Lower leg skin (tissue), 4 donors: ENCODE data around the gene CFAP20DC. TPM values are rescaled to one million over a fixed set of nuclear protein-coding genes. Genes with fewer than 3 reads are reported as not detected.

Experiments
- DNase-seq, 2 donors: peaks; one replicate each; pipeline ENCODE4 v3.0.0-alpha.2; 2019; ENCODE audit warnings: low spot score in 2 of 2
- H3K4me3 ChIP-seq: fragments of 200-600 bp; sonication (generic); 2 replicates; pipeline ENCODE4 v1.5.1; 2017; ENCODE audit warnings: mild to moderate bottlenecking, low read depth; ENCODE audit not compliant: poor library complexity, severe bottlenecking
- POLR2A ChIP-seq, 2 donors: fragments of 450-650 bp; IDR thresholded peaks; one replicate each; pipeline ENCODE4 v1.6.1; 2016 to 2017; ENCODE audit warnings: antibody characterized with exemption in 2 of 2, mild to moderate bottlenecking in 1 of 2, moderate library complexity in 1 of 2
- WGBS, 2 donors: methylation state at CpG; one replicate each; pipeline ENCODE4 v1.1.5; 2018; 5-methylcytosine and 5-hydroxymethylcytosine counted together
- intact Hi-C: fragments of 100-400 bp; cut with DNase I; formaldehyde crosslinking; loops from one replicate; pipeline ENCODE4 v1.15.0; 2023; ENCODE audit warnings: low total_unique reads
- total RNA-seq, 4 donors: library from RNA; depleted of rRNA; stranded (reverse); fragments of >200 nt; gene quantifications; one replicate each; pipeline ENCODE4 v1.1.0, GENCODE V29; 2016
- TF ChIP-seq, protein P1 (sequence below), 3 donors: fragments of 450-650 bp; IDR thresholded peaks; one replicate each; pipeline ENCODE4 v1.5.1; 2016; ENCODE audit warnings: antibody characterized with exemption in 3 of 3, mild to moderate bottlenecking in 3 of 3, moderate library complexity in 2 of 3

The CFAP20DC gene
- total RNA-seq, 4 donors from 2014 or later: 0.11 to 0.94 (median 0.39) TPM

DNA sequence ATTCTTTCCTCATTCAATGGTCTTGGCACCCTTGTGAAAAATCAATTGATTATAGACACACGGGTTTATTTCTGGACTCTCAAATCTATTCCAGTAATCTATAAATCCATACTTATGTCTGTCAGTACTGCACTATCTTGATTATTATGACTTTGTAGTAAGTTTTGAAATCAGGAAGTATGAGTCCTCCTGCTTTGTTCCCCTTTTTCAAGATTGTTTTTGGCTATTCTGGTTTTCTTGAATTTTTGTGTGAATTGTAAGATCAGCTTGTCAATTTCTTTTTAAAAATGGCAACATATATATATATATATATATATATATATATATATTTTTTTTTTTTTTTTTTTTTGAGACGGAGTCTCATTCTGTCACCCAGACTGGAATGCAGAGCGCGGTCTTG, 32.3 kb upstream of the CFAP20DC start:
- TF ChIP-seq POLR2A (IDR thresholded peaks at IDR 0.05): no peak
- TF ChIP-seq, protein P1, sequence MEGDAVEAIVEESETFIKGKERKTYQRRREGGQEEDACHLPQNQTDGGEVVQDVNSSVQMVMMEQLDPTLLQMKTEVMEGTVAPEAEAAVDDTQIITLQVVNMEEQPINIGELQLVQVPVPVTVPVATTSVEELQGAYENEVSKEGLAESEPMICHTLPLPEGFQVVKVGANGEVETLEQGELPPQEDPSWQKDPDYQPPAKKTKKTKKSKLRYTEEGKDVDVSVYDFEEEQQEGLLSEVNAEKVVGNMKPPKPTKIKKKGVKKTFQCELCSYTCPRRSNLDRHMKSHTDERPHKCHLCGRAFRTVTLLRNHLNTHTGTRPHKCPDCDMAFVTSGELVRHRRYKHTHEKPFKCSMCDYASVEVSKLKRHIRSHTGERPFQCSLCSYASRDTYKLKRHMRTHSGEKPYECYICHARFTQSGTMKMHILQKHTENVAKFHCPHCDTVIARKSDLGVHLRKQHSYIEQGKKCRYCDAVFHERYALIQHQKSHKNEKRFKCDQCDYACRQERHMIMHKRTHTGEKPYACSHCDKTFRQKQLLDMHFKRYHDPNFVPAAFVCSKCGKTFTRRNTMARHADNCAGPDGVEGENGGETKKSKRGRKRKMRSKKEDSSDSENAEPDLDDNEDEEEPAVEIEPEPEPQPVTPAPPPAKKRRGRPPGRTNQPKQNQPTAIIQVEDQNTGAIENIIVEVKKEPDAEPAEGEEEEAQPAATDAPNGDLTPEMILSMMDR (IDR thresholded peaks at IDR 0.05): no peak
- no peak overlapping the region for H3K4me3 ChIP-seq
- intact Hi-C loops: no loop called here
- no peak for DNase-seq
- WGBS, 2 donors: 76 to 80% methylated on average over 4 of the region's 4 CpGs

DNA sequence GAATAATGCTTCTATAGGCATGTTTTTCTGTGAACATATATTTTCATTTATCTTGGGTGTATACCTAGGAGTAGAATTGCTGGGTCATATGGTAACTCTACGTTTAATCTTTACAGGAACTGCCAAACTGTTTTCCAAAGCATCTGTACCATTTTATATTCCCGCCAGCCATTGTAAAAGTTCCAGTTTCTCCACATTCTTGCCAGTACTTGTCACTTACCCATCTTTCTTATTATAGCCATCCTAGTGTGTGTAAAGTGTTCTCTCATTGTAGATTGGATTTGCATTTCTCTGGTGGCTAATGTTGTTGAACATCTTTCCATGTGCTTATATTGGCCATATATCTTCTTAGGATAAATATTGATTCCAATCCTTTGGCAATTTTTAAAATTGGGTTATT, 31.2 kb upstream of the CFAP20DC start:
- no peak overlapping the region for H3K4me3 ChIP-seq
- intact Hi-C loops: no loop called here
- TF ChIP-seq POLR2A (IDR thresholded peaks at IDR 0.05): no peak
- TF ChIP-seq, protein P1 (IDR thresholded peaks at IDR 0.05): no peak
- 50 to 55% methylated on average over 2 of the region's 2 CpGs for WGBS, 2 donors
- no peak for DNase-seq

DNA sequence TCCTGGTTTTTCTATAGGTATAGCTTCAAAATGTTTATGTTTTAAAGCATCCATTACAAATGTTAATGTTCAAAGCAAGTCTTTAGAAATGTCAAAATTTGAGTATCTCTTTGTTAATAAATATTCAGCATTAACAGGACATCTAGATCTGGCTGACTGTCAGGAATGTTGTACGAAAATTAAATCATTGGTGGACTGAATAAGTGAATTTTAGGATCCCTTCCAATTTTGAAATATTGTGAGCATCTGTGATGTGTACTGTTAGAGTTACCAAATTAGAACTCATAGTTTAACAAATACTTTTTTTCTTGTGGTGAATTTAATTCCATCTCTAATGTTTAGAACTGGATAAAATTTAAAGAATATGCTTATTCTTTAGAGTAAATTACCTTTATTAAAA, 30.1 kb upstream of the CFAP20DC start:
- TF ChIP-seq, protein P1 (IDR thresholded peaks at IDR 0.05): no peak
- TF ChIP-seq POLR2A (IDR thresholded peaks at IDR 0.05): no peak
- no peak for DNase-seq
- no peak overlapping the region for H3K4me3 ChIP-seq
- WGBS, 2 donors: 23 to 31% methylated on average over 1 of the region's 1 CpG
- intact Hi-C loops: no loop called here

DNA sequence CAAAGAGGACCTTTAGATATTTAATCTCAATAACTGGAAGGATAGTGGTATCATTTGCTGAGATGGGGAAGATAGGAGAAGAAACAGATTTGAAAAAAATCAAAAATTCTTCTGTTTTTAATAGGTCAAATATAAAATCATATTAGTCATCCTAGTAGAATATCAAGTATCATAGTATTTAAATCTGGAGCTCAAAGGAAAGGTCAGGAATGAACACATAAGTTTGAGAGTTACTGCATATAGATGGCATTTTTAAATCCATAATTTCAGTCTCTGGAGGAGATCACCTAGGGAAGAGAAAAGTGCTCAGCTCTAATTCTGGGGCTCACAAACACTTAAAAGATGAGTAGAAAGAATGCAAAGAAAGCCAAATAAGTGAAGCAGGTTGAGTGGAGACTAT, 24.9 kb upstream of the CFAP20DC start:
- no peak overlapping the region for H3K4me3 ChIP-seq
- DNase-seq: no peak
- intact Hi-C loops: no loop called here

DNA sequence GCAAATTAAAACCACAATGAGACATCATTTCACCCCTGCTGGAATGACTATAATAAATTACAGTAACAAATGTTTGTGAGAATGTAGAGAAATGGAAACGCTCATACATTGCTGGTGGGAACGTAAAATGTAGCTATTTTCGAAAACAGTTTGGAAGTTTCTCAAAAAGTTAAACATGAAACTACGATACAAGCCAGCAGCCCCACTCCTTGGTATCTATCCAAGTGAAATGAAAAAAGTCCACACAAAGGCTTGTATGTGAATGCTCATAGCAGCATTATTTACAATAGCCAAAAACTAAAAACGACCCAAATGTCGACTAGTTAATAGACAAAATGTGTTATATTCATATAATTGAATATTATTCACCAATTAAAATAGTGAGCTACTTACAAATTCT, 22.9 kb upstream of the CFAP20DC start:
- no peak overlapping the region for H3K4me3 ChIP-seq
- no peak for TF ChIP-seq POLR2A (IDR thresholded peaks at IDR 0.05)
- TF ChIP-seq, protein P1 (IDR thresholded peaks at IDR 0.05): no peak
- no peak for DNase-seq
- intact Hi-C loops: no loop called here
- WGBS, 2 donors: 61 to 70% methylated on average over 6 of the region's 6 CpGs

More for the DNA sequence above, 24.9 kb upstream of the CFAP20DC start:
- TF ChIP-seq POLR2A (IDR thresholded peaks at IDR 0.05): no peak
- TF ChIP-seq, protein P1 (IDR thresholded peaks at IDR 0.05): no peak

DNA sequence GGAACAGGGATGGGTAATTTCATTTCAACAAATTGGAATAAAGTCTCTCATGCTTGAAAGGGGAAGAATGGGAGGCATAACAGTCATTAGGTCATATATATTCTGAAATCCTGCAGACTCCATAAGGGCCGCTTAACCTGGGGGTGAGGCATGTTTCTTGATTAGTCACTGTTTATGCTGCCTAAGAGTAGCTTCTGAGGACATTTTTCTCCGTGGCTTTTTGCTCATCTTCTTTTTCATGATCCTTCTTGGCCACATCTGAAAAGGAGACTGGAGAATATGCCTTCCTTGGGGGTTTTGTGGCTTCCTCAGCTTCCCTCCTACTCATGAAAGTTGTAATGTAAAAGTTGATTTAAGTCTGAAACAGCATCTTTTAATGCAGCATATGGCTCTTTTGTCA, 20.0 kb upstream of the CFAP20DC start:
- DNase-seq: no peak
- intact Hi-C loops: no loop called here
- WGBS, 2 donors: 66 to 78% methylated on average over 2 of the region's 2 CpGs
- no peak overlapping the region for H3K4me3 ChIP-seq
- no peak for TF ChIP-seq POLR2A (IDR thresholded peaks at IDR 0.05)
- TF ChIP-seq, protein P1 (IDR thresholded peaks at IDR 0.05): no peak
